Retina (tissue), 1 donor: ENCODE data around the gene C1orf146.
"Not testable (repeated sequence)": the region's sequence is repeated elsewhere in the genome, so short reads cannot be mapped to it uniquely, and the experiment has no call there.

Experiments
- DNase-seq: peaks from one replicate; pipeline ENCODE4 v3.0.0-alpha.2; 2016

C1orf146 gene

GRCh38 chr1:92276082-92276481 lies 58.4 kb downstream of the C1orf146 start:
- DNase-seq = no peak

GRCh38 chr1:92277105-92277723 lies 59.5 kb downstream of the C1orf146 start:
- DNase-seq = no peak

GRCh38 chr1:92279781-92280180 lies 62.1 kb downstream of the C1orf146 start:
- DNase-seq = not testable (repeated sequence)

GRCh38 chr1:92281411-92281810 lies 63.7 kb downstream of the C1orf146 start:
- not testable (repeated sequence) for DNase-seq

- peak; percentile 46 for DNase-seq
Observed at GRCh38 chr1:92291372-92291999, 73.8 kb downstream of the C1orf146 start.
